Mesenchymal stem cell (in vitro differentiated cells and primary cell): ENCODE data around the gene FBXL13.
"Not testable (repeated sequence)": the region's sequence is repeated elsewhere in the genome, so short reads cannot be mapped to it uniquely, and the experiment has no call there.

Experiments
- DNase-seq: peaks from one replicate; pipeline ENCODE4 v3.0.0-alpha.2; 2013
- H2AFZ ChIP-seq: one replicate; pipeline ENCODE4 v1.6.1; 2013; ENCODE audit warnings: low read depth, mild to moderate bottlenecking, control low read depth, inconsistent platforms, low read length, moderate library complexity
- H2AK5ac ChIP-seq: 2 replicates; pipeline ENCODE4 v1.6.1; 2013; ENCODE audit warnings: low read length, moderate library complexity, mild to moderate bottlenecking, inconsistent platforms; ENCODE audit not compliant: severe bottlenecking
- H2BK120ac ChIP-seq: one replicate; pipeline ENCODE4 v1.6.1; 2013; ENCODE audit warnings: low read depth, mild to moderate bottlenecking, inconsistent platforms, low read length, moderate library complexity
- H2BK12ac ChIP-seq, 2 experiments: one replicate each; pipeline ENCODE4 v1.6.1; 2013; ENCODE audit warnings: inconsistent platforms in 2 of 2, low read length in 2 of 2, mild to moderate bottlenecking in 2 of 2, moderate library complexity in 2 of 2, control low read depth in 1 of 2
- H2BK15ac ChIP-seq: one replicate; pipeline ENCODE4 v1.6.1; 2013; ENCODE audit warnings: mild to moderate bottlenecking, low read depth, inconsistent platforms; ENCODE audit not compliant: poor library complexity, severe bottlenecking
- H2BK5ac ChIP-seq: 2 replicates; pipeline ENCODE4 v1.6.1; 2013; ENCODE audit warnings: low read depth, mild to moderate bottlenecking, low read length, control low read depth, inconsistent platforms; ENCODE audit not compliant: poor library complexity, severe bottlenecking
- H3K14ac ChIP-seq, 2 experiments: one replicate each; pipeline ENCODE4 v1.6.1; 2013; ENCODE audit warnings: inconsistent platforms in 2 of 2, low read length in 2 of 2, control low read depth in 1 of 2, mild to moderate bottlenecking in 1 of 2, moderate library complexity in 1 of 2
- H3K18ac ChIP-seq, 2 experiments: one replicate each; pipeline ENCODE4 v1.6.1; 2013; ENCODE audit warnings: inconsistent platforms in 2 of 2, low read length in 2 of 2, control low read depth in 1 of 2, low read depth in 1 of 2, mild to moderate bottlenecking in 1 of 2
- H3K23ac ChIP-seq, 2 experiments: one replicate each; pipeline ENCODE4 v1.6.1; 2013; ENCODE audit warnings: inconsistent platforms in 2 of 2, low read length in 2 of 2, mild to moderate bottlenecking in 2 of 2, moderate library complexity in 2 of 2, control low read depth in 1 of 2
- H3K27ac ChIP-seq: 2 replicates; pipeline ENCODE4 v1.5.1; 2013; ENCODE audit warnings: mild to moderate bottlenecking, moderate library complexity, low read length, control low read depth, inconsistent platforms; ENCODE audit not compliant: poor library complexity, severe bottlenecking
- H3K27me3 ChIP-seq, 2 experiments: 2 replicates each; pipeline versions ENCODE4 v1.6.1 to v1.7.0; 2013; ENCODE audit warnings: low read length in 2 of 2, mild to moderate bottlenecking in 2 of 2, moderate library complexity in 2 of 2, control low read depth in 1 of 2, inconsistent platforms in 1 of 2; ENCODE audit not compliant: control insufficient read depth in 1 of 2, insufficient read depth in 1 of 2
- H3K36me3 ChIP-seq, 2 experiments: 2 replicates each; pipeline versions ENCODE4 v1.6.1 to v1.7.0; 2013; ENCODE audit warnings: low read length in 2 of 2, control low read depth in 1 of 2, inconsistent platforms in 1 of 2, low read depth in 1 of 2, mild to moderate bottlenecking in 1 of 2; ENCODE audit not compliant: insufficient read depth in 2 of 2, control insufficient read depth in 1 of 2
- H3K4ac ChIP-seq, 2 experiments: one replicate each; pipeline ENCODE4 v1.6.1; 2013; ENCODE audit warnings: inconsistent platforms in 2 of 2, low read length in 2 of 2, mild to moderate bottlenecking in 2 of 2, moderate library complexity in 2 of 2, control low read depth in 1 of 2, low read depth in 1 of 2
- H3K4me1 ChIP-seq: 2 replicates; pipeline ENCODE4 v1.6.1; 2013; ENCODE audit warnings: low read depth, low read length, control low read depth; ENCODE audit not compliant: control insufficient read depth, insufficient read depth
- H3K4me2 ChIP-seq: 2 replicates; pipeline ENCODE4 v1.6.1; 2013; ENCODE audit warnings: low read length, mild to moderate bottlenecking, inconsistent platforms; ENCODE audit not compliant: poor library complexity, severe bottlenecking
- H3K4me3 ChIP-seq, 2 experiments: 2 replicates each; pipeline versions ENCODE4 v1.5.1 to v1.7.0; 2013; ENCODE audit warnings: low read length in 2 of 2, mild to moderate bottlenecking in 2 of 2, control low read depth in 1 of 2, low read depth in 1 of 2; ENCODE audit not compliant: insufficient read depth in 1 of 2
- H3K79me1 ChIP-seq: replicated peaks from 2 replicates; pipeline ENCODE4 v1.6.1; 2013; ENCODE audit warnings: mild to moderate bottlenecking, control low read depth, low read length, inconsistent platforms; ENCODE audit not compliant: poor library complexity, severe bottlenecking
- H3K9ac ChIP-seq: 2 replicates; pipeline ENCODE4 v1.7.0; 2013; ENCODE audit warnings: mild to moderate bottlenecking, low read length, moderate library complexity
- H3K9me3 ChIP-seq: 2 replicates; pipeline ENCODE4 v1.7.0; 2013; ENCODE audit warnings: mild to moderate bottlenecking, low read length; ENCODE audit not compliant: control insufficient read depth
- H4K8ac ChIP-seq: one replicate; pipeline ENCODE4 v1.6.1; 2013; ENCODE audit warnings: inconsistent platforms, mild to moderate bottlenecking, low read length, moderate library complexity
- H4K91ac ChIP-seq: one replicate; pipeline ENCODE4 v1.6.1; 2013; ENCODE audit warnings: mild to moderate bottlenecking, low read length, inconsistent platforms
- WGBS: methylation state at CpG from one replicate; pipeline ENCODE4 v1.1.7; 2013; ENCODE audit warnings: mixed read lengths; 5-methylcytosine and 5-hydroxymethylcytosine counted together

Gene FBXL13

GRCh38 chr7:103115771-103116170 is 41.2 kb upstream of the FBXL13 start:
- Histone ChIP-seq H3K36me3 (peaks cover 0 to 32% of the 10 kb centered on the region in 2 experiments), H3K4me2 (no peak overlapping the region), H3K4ac (no peak overlapping the region), H3K79me1 (peaks cover 1% of the 10 kb centered on the region), H2BK15ac (no peak overlapping the region), H2AFZ (no peak overlapping the region), H3K4me3 (no peak overlapping the region), H2BK12ac (no peak overlapping the region), H4K8ac (no peak overlapping the region), H3K18ac (no peak overlapping the region), H3K9ac (no peak overlapping the region), H2AK5ac (no peak overlapping the region), H3K23ac (no peak overlapping the region), H3K9me3 (no peaks in the 10 kb centered on the region), H3K4me1 (peaks cover 7% of the 10 kb centered on the region), H3K27me3 (no peaks in the 10 kb centered on the region), H3K27ac (no peak overlapping the region), H3K14ac (no peak overlapping the region), H2BK120ac (no peak overlapping the region), H2BK5ac (no peak overlapping the region), H4K91ac (no peak overlapping the region)
- no peak for DNase-seq
- WGBS: 98% methylated on average over 4 of the region's 4 CpGs

DNA sequence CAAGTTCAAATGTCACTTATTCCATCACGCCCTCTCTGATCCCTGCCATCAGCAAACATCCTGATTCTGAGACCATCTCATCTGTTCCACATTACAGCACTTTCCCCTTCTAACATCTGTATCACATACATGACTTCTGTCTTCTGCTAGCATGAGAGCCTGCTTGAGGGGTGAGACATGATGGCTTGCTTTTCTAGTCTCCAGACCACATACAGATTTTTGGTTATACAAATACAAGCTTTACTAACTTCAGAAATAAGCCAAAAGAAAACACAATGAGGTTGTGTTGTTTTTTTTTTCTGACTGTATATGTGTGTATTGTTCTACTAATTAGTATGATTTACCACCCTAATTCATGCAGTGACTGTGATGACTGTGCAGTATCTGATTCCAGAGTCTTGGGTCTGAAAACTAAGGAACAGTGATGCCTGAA is 40.0 kb upstream of the FBXL13 start:
- DNase-seq: no peak
- 95% methylated on average over 1 of the region's 1 CpG for WGBS
- Histone ChIP-seq H3K9ac (no peak overlapping the region), H2BK5ac (no peak overlapping the region), H2BK120ac (no peak overlapping the region), H2BK12ac (no peak overlapping the region), H3K27ac (no peak overlapping the region), H3K14ac (no peak overlapping the region), H4K91ac (no peak overlapping the region), H2AFZ (no peak overlapping the region), H3K4me2 (no peak overlapping the region), H2BK15ac (no peak overlapping the region), H3K18ac (no peak overlapping the region), H3K9me3 (no peaks in the 10 kb centered on the region), H4K8ac (no peak overlapping the region), H3K36me3 (peaks cover 0 to 27% of the 10 kb centered on the region in 2 experiments), H3K4me3 (no peak overlapping the region), H3K79me1 (peaks cover 1% of the 10 kb centered on the region), H3K27me3 (no peaks in the 10 kb centered on the region), H3K4ac (no peak overlapping the region), H2AK5ac (no peak overlapping the region), H3K23ac (no peak overlapping the region), H3K4me1 (peaks cover 7% of the 10 kb centered on the region)

- Histone ChIP-seq H2BK15ac (no peak overlapping the region), H2BK12ac (no peak overlapping the region), H4K91ac (no peak overlapping the region), H3K4me1 (peaks cover 7% of the 10 kb centered on the region), H3K4me2 (no peak overlapping the region), H2BK120ac (no peak overlapping the region), H3K9ac (peak overlapping the region; percentile 24), H3K4me3 (no peak overlapping the region), H3K79me1 (peaks cover 1% of the 10 kb centered on the region), H3K36me3 (peaks cover 0 to 18% of the 10 kb centered on the region in 2 experiments), H3K9me3 (no peaks in the 10 kb centered on the region), H3K18ac (no peak overlapping the region), H3K23ac (no peak overlapping the region), H3K27me3 (no peaks in the 10 kb centered on the region), H2AFZ (no peak overlapping the region), H3K27ac (peak overlapping the region; percentile 38), H2BK5ac (no peak overlapping the region), H3K4ac (no peak overlapping the region), H4K8ac (no peak overlapping the region), H2AK5ac (no peak overlapping the region), H3K14ac (peak overlapping the region in 1 of 2 experiments; percentile 55)
- peak; percentile 27 for DNase-seq
- WGBS: 83% methylated on average over 2 of the region's 2 CpGs
These were observed 38.6 kb upstream of the FBXL13 start for GRCh38 chr7:103113164-103113563.

DNA sequence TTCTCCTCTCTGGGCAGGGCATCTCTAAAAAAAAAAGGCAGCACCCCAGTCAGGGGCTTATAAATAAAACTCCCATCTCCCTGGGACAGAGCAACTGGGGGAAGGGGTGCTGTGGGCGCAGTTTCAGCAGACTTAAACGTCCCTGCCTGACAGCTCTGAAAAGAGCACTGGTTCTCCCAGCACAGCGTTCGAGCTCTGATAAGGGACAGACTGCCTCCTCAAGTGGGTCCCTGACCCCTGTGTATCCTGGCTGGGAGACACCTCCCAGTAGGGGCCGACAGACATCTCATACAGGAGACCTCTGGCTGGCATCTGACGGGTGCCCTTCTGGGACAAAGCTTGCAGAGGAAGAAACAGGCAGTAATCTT is 32.1 kb upstream of the FBXL13 start:
- not testable (repeated sequence) for H3K27me3 ChIP-seq, H2BK15ac ChIP-seq
- H3K36me3 ChIP-seq: peaks cover 3 to 36% of the 10 kb centered on the region in 2 experiments

More for the DNA sequence above, 32.1 kb upstream of the FBXL13 start:
- H3K23ac ChIP-seq, H2BK5ac ChIP-seq, H2BK120ac ChIP-seq, H2AFZ ChIP-seq, H3K4me2 ChIP-seq, H3K27ac ChIP-seq, H2AK5ac ChIP-seq, H3K9ac ChIP-seq, H4K91ac ChIP-seq, H3K9me3 ChIP-seq, DNase-seq, H3K4ac ChIP-seq, H3K18ac ChIP-seq, H2BK12ac ChIP-seq, H3K79me1 ChIP-seq, H3K4me3 ChIP-seq, H3K4me1 ChIP-seq: not testable (repeated sequence)
- Histone ChIP-seq H3K14ac (peak overlapping the region in 1 of 2 experiments; percentile 26), H4K8ac (peak overlapping the region; percentile 8)
- 41% methylated on average over 6 of the region's 6 CpGs for WGBS
